Fibroblast of villous mesenchyme (primary cell): ENCODE measurements around the gene YTHDF2. TPM values are rescaled to one million over a fixed set of nuclear protein-coding genes. Genes with fewer than 3 reads are reported as not detected.
"Not testable (repeated sequence)": the region's sequence is repeated elsewhere in the genome, so short reads cannot be mapped to it uniquely, and the experiment has no call there.

Source experiments
- DNase-seq: peaks from one replicate; pipeline ENCODE4 v3.0.0-alpha.2; 2010; ENCODE audit warnings: low read depth
- H3K4me3 ChIP-seq: 2 replicates; pipeline ENCODE4 v1.5.1; 2011; ENCODE audit warnings: low read depth, mild to moderate bottlenecking, low read length
- CTCF ChIP-seq: IDR thresholded peaks from 2 replicates; pipeline ENCODE4 v1.5.1; 2012; ENCODE audit warnings: low read depth, mild to moderate bottlenecking, low read length; ENCODE audit not compliant: insufficient read depth
- total RNA-seq: library from RNA; depleted of rRNA; stranded (reverse); fragments of >200 nt; gene quantifications from 2 replicates; pipeline ENCODE4 v1.2.3, GENCODE V29; 2012

Gene YTHDF2
- total RNA-seq, 1 donor, result 82.9 TPM

GRCh38 chr1:28761189-28761588 lies 24.4 kb downstream of the YTHDF2 start:
- H3K4me3 ChIP-seq, result no peak overlapping the region
- no peak for TF ChIP-seq CTCF
- no peak for DNase-seq

GRCh38 chr1:28766532-28767183 lies 29.9 kb downstream of the YTHDF2 start:
- DNase-seq, result no peak
- TF ChIP-seq CTCF, result no peak
- H3K4me3 ChIP-seq, result no peak overlapping the region

GRCh38 chr1:28770601-28771165 lies 33.9 kb downstream of the YTHDF2 start:
- no peak for TF ChIP-seq CTCF
- H3K4me3 ChIP-seq, result no peak overlapping the region
- DNase-seq, result no peak

- DNase-seq, H3K4me3 ChIP-seq: not testable (repeated sequence)
These were observed 35.2 kb downstream of the YTHDF2 start for GRCh38 chr1:28771921-28772320.

GRCh38 chr1:28773105-28773504 lies 36.4 kb downstream of the YTHDF2 start:
- no peak overlapping the region for H3K4me3 ChIP-seq
- TF ChIP-seq CTCF, result no peak
- no peak for DNase-seq

- no peak for TF ChIP-seq CTCF
- DNase-seq, result peak; percentile 87
- H3K4me3 ChIP-seq, result peak overlapping the region; percentile 51
These were observed 38.6 kb downstream of the YTHDF2 start for GRCh38 chr1:28775121-28775942.

GRCh38 chr1:28776341-28776740 lies 39.6 kb downstream of the YTHDF2 start:
- no peak for DNase-seq
- no peak overlapping the region for H3K4me3 ChIP-seq
- TF ChIP-seq CTCF, result no peak
